Measurements from ENCODE around the gene SLC38A2. TPM values are rescaled to one million over a fixed set of nuclear protein-coding genes. Genes with fewer than 3 reads are reported as not detected.
A peak's percentile ranks its signal among the peaks of the same experiment; 100 is the strongest.

SLC38A2 gene
- total RNA-seq, 1 donor from 2014 or later: 161 TPM

DNA sequence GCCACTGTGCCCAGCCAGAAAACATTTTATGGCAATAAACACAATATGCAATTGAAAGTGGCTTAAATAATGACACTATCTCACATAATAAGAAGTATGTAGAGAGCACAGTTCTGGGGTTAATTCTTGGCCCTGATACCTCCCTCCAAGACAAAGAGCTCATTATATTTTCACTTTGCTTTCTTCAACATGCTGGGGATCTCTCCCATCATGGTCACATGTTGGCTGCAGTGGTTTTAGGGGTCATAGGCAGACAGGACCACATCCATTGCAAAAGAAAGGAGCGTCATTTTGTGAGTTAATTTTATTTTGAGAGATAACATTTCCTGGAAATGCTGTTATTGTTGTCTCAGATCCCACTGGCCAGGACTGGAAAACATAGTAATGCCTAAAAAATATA lies 8.3 kb upstream of the SLC38A2 start:
- intact Hi-C loops (cut with DNase I): loop anchor here (5.0 kb wide), 3 partner anchors 51 to 176 kb away; no protein-coding TSS in a partner anchor
- ATAC-seq: no peak
- no peak for DNase-seq (ENCODE audit: missing footprints)

DNA sequence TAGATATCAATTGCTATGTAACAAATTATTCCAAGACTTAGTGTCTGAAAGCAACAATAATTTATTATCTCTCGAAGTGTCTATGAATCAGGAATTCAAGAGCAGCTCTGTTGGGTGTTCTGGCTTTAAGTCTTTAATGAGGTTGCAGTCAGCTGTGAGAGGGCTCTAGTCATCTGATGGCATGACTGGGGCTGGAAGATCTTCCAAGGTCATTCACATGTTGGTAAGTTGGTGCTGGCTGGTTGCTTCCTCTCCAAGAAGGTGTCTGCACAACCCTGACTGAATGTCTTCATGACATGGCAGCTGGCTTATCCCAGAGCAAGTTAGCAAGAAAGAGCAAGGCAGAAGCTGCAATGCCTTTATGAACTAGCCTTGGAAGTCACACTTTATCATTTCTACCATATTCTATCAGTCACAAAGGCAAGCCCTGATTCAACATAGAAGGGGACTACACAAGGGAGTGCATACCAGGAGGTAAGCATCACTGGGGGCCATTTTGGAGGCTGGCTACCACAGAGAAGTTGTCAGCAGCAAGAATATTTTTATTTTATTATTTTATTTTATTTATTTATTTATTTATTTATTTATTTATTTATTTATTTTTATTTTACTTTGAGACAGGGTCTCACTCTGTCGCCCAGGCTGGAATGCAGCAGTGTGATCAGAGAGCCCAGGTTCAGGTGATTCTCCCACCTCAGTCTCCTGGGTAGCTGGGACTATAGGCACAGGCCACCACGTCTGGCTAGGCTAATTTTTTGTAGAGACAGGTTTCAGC lies 7.6 kb upstream of the SLC38A2 start:
- ATAC-seq (no peak), DNase-seq (ENCODE audit: missing footprints) (no peak)
- intact Hi-C loops (cut with DNase I): loop anchor here (5.0 kb wide), 3 partner anchors 52 to 177 kb away; no protein-coding TSS in a partner anchor

DNA sequence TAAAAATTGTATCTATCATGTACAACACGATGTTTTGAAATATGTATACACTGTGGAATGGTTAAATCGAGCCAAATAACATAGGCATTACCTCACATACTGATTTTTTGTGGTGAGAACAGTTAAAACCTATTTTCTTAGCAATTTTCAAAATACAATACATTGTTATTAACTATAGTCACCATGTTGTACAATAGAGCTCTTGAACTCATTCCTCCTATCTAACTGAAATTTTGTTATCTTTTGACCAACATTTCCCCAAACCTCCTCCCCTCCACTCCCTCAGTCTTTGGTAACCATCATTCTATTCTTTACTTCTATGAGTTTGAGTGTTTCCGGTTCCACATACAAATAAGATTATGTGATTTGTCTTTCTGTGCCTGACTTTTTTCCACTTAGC lies 6.8 kb upstream of the SLC38A2 start:
- DNase-seq (ENCODE audit: missing footprints) (no peak), ATAC-seq (no peak)
- intact Hi-C loops (cut with DNase I): no loop called here

DNA sequence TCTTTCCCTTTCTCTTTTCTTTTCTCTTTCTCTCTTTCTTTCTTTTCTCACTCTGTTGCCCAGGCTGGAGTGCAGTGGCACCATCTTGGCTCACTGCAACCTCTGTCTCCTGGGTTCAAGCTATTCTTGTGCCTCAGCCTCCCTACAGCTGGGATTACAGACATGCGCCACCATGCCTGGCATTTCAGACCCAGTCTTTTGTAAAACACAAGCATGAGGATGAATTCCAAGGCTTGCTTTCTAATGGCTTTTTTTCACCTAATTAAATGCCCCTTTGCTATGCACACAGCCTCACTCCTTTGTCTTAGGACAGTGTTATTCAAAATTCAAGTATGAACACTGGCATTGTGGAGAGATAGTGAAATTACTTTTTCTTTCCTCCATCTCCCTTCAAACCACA lies 6.0 kb upstream of the SLC38A2 start:
- no peak for ATAC-seq
- intact Hi-C loops (cut with DNase I): no loop called here
- DNase-seq (ENCODE audit: missing footprints): no peak

DNA sequence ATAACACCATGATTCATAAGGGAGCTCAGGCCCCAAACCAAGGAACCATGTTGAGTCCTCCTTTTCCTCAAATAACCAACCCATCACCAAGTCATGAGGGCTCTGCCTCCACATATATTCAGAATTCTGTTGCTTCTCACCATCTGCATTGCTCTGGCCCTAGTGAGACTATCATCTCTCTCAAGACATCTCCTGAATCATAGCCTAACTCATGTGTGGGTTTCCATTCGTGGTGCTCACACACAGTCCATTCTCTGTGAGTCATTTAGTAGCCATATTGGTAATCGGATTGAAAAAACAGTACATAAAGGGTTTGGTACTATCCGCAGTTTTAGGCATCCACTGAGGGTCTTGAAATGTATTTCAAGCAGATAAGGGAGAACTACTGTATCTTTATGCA lies 5.1 kb upstream of the SLC38A2 start:
- no peak for ATAC-seq
- DNase-seq (ENCODE audit: missing footprints): no peak
- intact Hi-C loops (cut with DNase I): no loop called here

DNA sequence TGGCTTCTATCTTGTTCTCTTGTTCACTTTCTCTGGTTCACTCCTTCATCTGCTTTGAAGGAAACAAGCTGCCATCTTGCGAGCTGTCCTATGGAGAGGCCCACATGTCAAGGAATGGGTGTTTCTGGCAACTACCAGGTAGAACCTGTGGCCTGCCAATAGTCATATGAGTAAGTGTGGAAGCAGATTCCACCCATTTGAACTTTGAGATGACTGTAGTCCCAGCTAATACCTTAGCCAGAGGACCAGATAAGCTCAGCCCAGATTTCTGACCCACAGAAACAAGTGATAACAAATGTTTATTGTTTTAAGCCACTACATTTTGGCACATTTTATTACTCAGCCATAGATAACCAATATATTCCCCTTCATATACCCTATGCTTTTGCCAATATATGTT lies 4.0 kb upstream of the SLC38A2 start:
- no peak for DNase-seq (ENCODE audit: missing footprints)
- no peak for ATAC-seq
- intact Hi-C loops (cut with DNase I): no loop called here

DNA sequence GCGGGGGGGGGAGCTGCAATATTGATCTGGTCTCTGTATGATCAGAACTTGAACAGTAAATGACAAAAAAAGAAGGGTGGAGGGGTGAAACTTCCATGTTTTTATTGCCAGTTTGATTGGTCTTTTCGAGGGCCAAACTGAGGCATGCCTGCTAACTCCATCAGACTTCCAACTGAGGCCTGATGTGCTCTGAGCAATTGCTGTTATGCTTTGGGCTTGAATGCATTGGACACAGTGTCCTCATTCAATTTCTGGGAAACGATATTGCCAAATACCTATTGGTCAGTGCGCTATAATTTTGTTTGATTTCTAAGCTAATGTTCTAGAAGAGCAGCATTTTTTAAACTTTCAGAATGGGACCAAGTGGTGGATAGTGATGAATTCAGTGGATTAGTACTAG lies 2.1 kb upstream of the SLC38A2 start:
- intact Hi-C loops (cut with DNase I): loop anchor here (5.0 kb wide), 2 partner anchors 153 to 382 kb away; partner anchors contain the start of gene SCAF11
- ATAC-seq: no peak

DNA sequence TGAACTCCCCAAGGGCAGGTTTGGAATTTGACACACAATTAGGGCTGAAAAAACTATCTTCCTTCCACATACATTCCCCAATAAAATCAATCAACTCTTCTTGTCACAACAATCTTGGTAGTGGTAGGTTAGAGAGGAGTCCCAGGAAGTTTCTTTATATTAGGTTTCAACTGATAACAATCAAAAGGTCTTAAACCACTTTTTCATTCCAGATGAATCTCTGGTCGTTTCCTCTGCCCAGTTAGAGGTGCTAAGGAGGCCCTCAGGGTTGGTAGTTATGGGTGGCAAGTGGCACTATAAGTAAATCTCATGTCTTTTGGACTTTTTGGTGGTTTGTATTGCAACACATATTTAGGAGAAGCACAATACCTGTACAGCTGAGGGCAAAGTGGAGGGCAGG lies 1.7 kb upstream of the SLC38A2 start:
- DNase-seq (ENCODE audit: missing footprints) (no peak), ATAC-seq (no peak)
- intact Hi-C loops (cut with DNase I): loop anchor here (5.0 kb wide), 2 partner anchors 153 to 382 kb away; partner anchors contain the start of gene SCAF11

More for the DNA sequence above, 2.1 kb upstream of the SLC38A2 start:
- DNase-seq (ENCODE audit: missing footprints): no peak

DNA sequence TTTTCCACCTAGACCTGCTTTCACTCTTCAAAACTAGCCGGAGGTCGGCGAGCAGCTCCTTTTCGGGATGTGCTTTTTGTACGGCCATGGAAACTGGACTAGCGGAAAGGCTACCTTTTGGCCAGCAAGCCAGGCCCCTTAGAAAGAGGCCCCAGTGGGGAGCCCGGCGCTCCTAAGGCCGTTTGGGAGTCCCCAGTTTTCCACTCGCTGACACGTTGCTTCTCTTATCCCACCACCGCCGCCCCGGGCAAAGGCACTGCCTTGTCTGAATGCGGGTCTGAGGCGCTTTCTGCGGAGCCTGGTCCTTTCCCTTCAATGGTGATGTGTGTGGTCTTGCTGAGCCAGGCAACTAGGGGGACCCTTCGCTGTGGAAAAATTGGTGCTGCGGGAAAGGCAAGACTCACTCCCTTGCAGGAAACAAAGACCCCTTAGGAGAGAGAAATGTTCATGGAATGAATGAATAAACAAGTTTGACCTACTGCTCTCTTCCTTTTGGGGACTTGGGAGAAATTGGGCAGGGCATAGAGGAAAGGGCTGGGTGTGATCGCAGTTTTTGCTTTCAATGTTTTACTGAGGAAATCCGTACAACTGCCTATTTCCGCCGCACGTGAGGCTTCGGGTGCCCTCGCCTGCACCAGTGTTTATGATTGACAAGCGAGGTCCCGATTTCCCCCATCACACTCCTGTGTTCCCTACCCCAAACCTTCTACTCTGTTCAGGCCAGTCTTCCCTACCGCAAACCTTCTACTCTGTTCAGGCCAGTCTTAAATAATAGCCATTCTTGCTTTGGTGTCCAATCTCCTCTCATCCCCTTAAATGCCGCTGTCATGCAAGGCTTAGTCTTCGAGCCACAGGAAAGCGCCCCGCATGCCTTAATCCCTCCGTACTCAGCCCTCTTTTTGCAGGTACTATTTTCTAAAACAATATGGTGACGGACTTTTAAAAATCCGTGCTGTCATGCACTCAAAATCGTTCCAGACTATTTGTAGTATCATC lies 1.0 kb upstream of the SLC38A2 start:
- no peak for ATAC-seq
- intact Hi-C loops (cut with DNase I): loop anchor here (1.0 to 5.0 kb wide), 3 partner anchors 10 to 381 kb away; partner anchors contain the start of gene SCAF11
- peak; percentile 76 for DNase-seq (ENCODE audit: missing footprints)

DNA sequence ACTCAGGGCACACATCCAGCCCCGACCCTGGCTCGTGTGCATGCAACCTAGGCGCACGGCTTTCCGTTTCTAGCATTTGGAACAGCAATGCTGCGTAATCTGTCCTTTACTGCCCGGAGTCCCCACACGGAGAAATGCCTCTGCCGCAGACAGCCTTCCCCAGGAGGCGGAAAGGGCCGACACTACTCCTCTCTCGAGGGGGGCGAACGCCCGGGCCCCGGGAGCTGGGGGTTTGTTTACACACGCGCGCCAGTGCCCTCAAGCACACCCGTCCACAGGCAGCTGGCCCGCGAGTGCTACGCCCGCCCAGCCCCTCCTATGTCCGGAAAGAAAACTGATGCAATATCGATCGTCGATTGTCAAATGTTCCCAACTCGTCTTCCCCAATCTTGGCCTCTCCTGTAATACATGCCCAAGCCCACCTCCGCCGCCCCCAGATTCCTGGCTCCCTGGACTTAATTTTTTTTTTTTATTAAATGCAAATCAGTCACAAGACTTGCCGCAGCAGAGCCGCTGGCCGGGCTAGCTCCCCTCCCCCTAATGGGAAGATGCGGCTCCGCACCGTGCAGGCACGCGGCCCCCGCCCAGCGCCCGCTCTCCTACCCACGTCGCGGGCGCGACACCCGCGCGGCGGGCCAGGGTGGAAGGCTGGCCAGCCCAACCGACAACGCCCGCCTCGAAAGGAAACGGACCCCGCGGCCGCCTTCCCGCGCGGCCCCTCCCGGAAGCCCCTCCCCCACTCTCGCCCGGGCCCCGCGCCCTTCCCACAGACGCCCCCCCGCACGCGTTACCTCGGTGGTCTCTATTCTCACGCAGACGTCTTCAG lies 642 bp downstream of the SLC38A2 start:
- peak; percentile 55 for ATAC-seq
- intact Hi-C loops (cut with DNase I): loop anchor here (1.0 to 5.0 kb wide), 3 partner anchors 155 to 380 kb away; partner anchors contain the start of gene SCAF11

DNA sequence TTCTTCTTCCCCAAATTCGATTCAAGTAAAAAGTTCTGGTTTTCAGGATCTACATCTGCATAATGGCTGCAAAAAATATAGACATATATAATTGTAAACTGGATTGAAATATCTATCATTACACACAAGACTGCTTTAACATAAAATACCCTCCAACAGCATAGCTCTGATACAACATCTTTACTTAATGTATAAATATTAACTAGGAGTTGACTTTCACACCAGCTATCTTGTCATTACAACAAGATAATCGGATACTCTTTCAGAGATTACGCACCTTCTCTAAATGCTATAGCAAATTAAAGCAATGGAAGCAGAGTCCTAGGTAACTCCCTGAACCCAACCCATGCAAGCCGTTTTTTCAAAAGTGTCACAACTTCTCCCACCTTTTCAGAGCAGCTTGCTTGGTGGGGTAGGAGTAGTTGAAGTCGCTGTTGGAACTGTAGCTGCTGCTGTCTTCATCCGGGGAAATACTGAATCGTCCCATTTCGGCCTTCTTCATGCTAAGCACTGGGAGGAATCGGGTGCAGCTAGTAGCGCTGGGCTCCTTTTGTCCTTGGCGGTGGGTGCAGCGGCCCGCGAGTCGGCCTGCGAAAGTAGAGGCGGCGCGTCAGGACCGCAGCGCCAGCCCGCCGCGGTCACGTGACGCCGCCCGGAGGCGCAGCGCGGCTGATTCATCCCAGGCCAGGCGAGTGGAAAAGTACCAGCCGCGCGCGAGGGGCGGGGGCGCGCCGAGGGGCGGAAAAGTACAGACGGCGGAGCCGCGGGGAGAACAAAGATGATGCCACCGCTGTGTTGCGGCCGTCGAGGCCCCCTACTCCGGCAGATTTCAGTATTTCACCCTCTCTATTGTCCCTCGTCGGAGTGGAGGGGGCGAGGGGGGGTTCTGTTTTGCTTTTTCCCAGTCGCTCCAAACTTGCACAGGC lies 1.5 kb downstream of the SLC38A2 start:
- intact Hi-C loops (cut with DNase I): loop anchor here (5.0 kb wide), 2 partner anchors 156 to 379 kb away; partner anchors contain the start of gene SCAF11

More for the DNA sequence above, 642 bp downstream of the SLC38A2 start:
- peak; percentile 88 for DNase-seq (ENCODE audit: missing footprints)

DNA sequence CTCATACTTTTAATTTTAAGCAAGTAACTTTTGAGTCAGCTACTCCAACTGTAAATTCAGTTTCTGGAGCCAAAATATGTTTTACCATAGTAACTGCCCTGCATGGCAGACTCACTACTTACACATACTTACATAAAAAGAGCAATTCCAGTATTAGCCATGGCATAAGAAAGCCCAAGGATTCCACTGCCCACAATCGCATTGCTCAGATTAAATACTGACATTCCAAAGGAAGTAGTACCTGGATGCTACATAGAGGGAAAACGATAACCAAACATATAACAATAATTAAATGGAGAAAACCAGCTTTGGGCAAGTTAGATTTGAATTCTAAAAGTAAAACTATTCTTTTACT lies 2.2 kb downstream of the SLC38A2 start:
- intact Hi-C loops (cut with DNase I): loop anchor here (5.0 kb wide), 2 partner anchors 157 to 378 kb away; partner anchors contain the start of gene SCAF11
- ATAC-seq: no peak
- DNase-seq (ENCODE audit: missing footprints): no peak

More for the DNA sequence above, 1.5 kb downstream of the SLC38A2 start:
- DNase-seq (ENCODE audit: missing footprints) (peak; percentile 96), ATAC-seq (peak; percentile 74)

DNA sequence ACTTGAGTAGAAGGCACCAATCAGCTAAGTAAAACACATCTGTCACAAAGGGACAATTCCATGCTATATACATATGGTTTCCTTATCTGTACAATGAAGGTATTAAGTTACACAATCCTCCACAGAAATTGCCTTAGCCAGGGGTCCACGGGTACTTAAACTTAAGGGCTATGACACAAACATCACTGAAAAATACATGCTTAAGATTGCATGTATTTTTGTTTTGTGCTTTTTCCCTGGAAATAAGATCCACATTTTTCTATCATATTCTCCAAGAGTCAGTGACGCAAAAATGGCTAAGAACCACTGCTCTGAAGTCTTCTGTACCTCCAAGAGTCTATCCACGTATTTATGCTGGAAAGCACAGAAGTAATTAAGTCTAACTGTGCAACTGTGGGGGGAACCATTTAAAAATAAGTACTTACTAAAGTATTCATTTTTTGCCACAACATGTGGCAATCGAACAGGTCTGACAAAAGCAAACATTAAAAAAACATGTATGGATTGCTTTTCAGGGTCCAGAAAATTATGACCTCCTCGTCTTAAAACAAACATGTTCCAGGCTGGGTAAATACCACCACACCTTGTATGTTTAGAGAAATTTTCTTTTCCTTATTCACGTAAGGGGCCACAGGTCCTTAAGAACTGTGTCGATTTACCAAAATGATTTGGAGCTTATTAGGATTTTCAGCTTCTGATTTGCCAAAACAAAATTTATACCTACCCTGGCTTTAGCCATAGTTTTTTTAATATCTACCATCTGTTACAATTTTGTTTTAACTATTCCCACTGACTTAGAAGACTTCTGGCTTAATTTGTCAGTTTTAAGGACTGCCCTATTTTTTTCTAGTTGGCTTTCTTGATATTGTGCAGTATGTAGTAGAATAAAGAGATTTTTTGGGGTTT lies 2.8 kb downstream of the SLC38A2 start:
- intact Hi-C loops (cut with DNase I): loop anchor here (5.0 kb wide), 4 partner anchors 102 to 377 kb away; partner anchors contain the start of genes SCAF11 and SLC38A1
- DNase-seq (ENCODE audit: missing footprints) (no peak), ATAC-seq (no peak)

DNA sequence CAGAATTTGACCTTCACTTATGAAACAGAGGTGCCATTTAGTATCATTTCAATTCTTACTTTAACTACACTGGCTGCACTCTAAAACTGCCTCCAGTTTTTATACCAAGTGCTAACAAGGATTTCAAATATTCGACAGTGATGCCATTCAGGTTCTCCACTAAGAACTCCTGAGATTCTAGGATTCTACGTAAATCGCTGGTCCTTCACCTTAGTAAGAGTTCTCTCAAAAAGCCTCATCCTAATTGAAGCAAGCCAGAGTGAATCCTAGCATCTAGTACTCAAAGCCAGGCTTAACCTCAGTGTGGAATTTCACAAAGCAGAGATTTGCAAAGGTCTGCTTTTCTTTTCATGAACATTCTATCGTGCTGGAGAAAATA lies 3.5 kb downstream of the SLC38A2 start:
- DNase-seq (ENCODE audit: missing footprints) (no peak), ATAC-seq (no peak)
- intact Hi-C loops (cut with DNase I): loop anchor here (5.0 kb wide), 2 partner anchors 102 to 162 kb away; partner anchors contain the start of gene SLC38A1

DNA sequence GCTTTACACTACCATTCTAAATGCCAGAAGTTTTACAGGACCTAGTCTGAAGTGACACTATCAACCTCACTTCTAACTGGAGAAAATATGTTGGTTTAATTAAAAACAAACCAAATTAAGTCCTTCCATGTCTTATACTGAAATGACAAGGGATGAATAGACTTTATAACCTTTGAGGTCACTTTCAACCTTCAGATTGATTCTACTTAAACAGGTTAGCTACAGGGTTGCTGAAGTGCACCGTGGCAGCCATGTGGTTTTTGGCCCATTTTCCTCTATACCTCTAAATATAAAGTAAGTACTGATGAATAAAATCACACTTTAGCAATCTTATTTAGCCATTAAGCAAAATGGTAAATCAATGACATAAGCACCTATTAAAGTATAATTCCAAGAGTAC lies 3.9 kb downstream of the SLC38A2 start:
- ATAC-seq (no peak), DNase-seq (ENCODE audit: missing footprints) (no peak)
- intact Hi-C loops (cut with DNase I): loop anchor here (5.0 kb wide), 2 partner anchors 101 to 161 kb away; partner anchors contain the start of gene SLC38A1

DNA sequence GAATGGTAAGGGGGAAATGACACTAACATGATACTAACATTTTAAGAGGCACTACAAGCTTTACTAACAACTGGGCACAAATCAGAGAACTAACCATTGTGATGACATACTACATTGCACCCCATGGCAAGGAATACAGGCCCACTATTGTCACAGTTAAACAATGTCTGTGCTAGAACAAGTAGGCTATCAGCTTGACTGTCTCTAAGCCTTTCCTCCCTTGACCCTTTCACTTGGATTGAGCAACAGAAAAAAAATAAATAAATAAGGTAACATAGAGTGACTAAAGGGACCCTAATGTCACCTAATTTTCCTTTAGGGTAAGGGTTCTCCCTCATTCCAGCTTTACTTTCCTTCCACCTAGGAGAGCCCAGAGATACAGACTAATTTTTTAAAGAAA lies 4.4 kb downstream of the SLC38A2 start:
- ATAC-seq: no peak
- intact Hi-C loops (cut with DNase I): loop anchor here (5.0 kb wide), 2 partner anchors 101 to 161 kb away; partner anchors contain the start of gene SLC38A1

More for the DNA sequence above, 4.4 kb downstream of the SLC38A2 start:
- no peak for DNase-seq (ENCODE audit: missing footprints)

Measured in Right ventricle myocardium inferior (tissue), 1 donor.